Liver (tissue), 3 donors: ENCODE measurements around the gene CLIP1.

Experiments
- CTCF ChIP-seq: fragments of 150-350 bp; IDR thresholded peaks from 2 replicates; pipeline ENCODE4 v1.5.1; 2017; ENCODE audit warnings: improper control_type of control experiment, low read depth, low read length; ENCODE audit not compliant: missing input control
- GABPA ChIP-seq, 2 donors: IDR thresholded peaks in 1 of 2; conservative IDR thresholded peaks in 1 of 2; 2 replicates each; pipeline ENCODE4 v1.6.1; 2016; ENCODE audit warnings: antibody characterized with exemption in 2 of 2, mild to moderate bottlenecking in 1 of 2, moderate library complexity in 1 of 2
- RAD21 ChIP-seq, 2 donors: IDR thresholded peaks; 2 replicates each; pipeline ENCODE4 v1.6.1; 2016; ENCODE audit warnings: antibody characterized with exemption in 2 of 2, mild to moderate bottlenecking in 2 of 2
- donor health status: healthy.
- donor health status: healthy.

- TF ChIP-seq CTCF (no peak), GABPA (IDR thresholded peaks at IDR 0.05 in 1 of 2, conservative IDR thresholded peaks at IDR 0.05 in 1 of 2) (no peak), RAD21 (IDR thresholded peaks at IDR 0.05) (no peak)
Observed at GRCh38 chr12:122411537-122411936, 10.9 kb downstream of the CLIP1 start.
